WTC11 (cell line): ENCODE results near the gene C11orf21. TPM values are rescaled to one million over a fixed set of nuclear protein-coding genes. Genes with fewer than 3 reads are reported as not detected.

ENCODE experiments used
- ATAC-seq: fragments of 200-7000 bp; cut with Tn5 transposase; 2 replicates; pipeline ENCODE4 v1.10.0; 2021; ENCODE audit warnings: mild to moderate bottlenecking, moderate library complexity
- CTCF ChIA-PET: fragments of 300-600 bp; sonication (Branson Sonifier 250); formaldehyde crosslinking; loops from one replicate; lab custom pipeline; 2021; ENCODE audit warnings: antibody characterized with exemption; lab: Charles Lee
- POLR2A ChIA-PET: fragments of 350-600 bp; sonication (Branson Sonifier 250); formaldehyde crosslinking; loops from one replicate; lab custom pipeline; 2021; ENCODE audit warnings: antibody characterized with exemption; lab: Charles Lee
- DNase-seq: peaks from one replicate; pipeline ENCODE4 v3.0.0; 2021; ENCODE audit warnings: low spot score
- H3K27ac Mint-ChIP-seq: 2 replicates; pipeline ENCODE4 v1.8.0; 2021; ENCODE audit warnings: mixed read lengths
- H3K27me3 Mint-ChIP-seq: 2 replicates; pipeline ENCODE4 v1.8.0; 2021; ENCODE audit warnings: low read depth, mild to moderate bottlenecking, moderate library complexity, mixed read lengths
- H3K36me3 Mint-ChIP-seq: 2 replicates; pipeline ENCODE4 v1.8.0; 2021; ENCODE audit warnings: mixed read lengths
- H3K4me1 Mint-ChIP-seq: 2 replicates; pipeline ENCODE4 v1.8.0; 2022; ENCODE audit warnings: mixed read lengths
- H3K4me3 Mint-ChIP-seq: 2 replicates; pipeline ENCODE4 v1.8.0; 2021; ENCODE audit warnings: mild to moderate bottlenecking, moderate library complexity, mixed read lengths
- H3K9me3 Mint-ChIP-seq: 2 replicates; pipeline ENCODE4 v1.8.0; 2021; ENCODE audit warnings: mixed read lengths
- AFF4 ChIP-seq: sonication (generic); formaldehyde crosslinking; IDR thresholded peaks from 2 replicates; pipeline ENCODE4 v1.8.1; 2023; ENCODE audit warnings: mild to moderate bottlenecking, missing genetic modification reagents, borderline replicate concordance
- E2F1 ChIP-seq: sonication (generic); formaldehyde crosslinking; IDR thresholded peaks from 2 replicates; pipeline ENCODE4 v1.8.0; 2022; ENCODE audit warnings: mild to moderate bottlenecking, missing genetic modification reagents
- ERG ChIP-seq: fragments of 250-450 bp; sonication (Bioruptor Pico); IDR thresholded peaks from 2 replicates; pipeline ENCODE4 v1.8.0; 2021; ENCODE audit warnings: mild to moderate bottlenecking
- IRF2 ChIP-seq: sonication (generic); formaldehyde crosslinking; IDR thresholded peaks from 2 replicates; pipeline ENCODE4 v1.8.0; 2022; ENCODE audit warnings: low read depth, missing genetic modification reagents, borderline replicate concordance
- PRRX2 ChIP-seq: fragments of 250-450 bp; sonication (Bioruptor Pico); IDR thresholded peaks from 2 replicates; pipeline ENCODE4 v1.8.0; 2021; ENCODE audit warnings: mild to moderate bottlenecking
- TCF7 ChIP-seq: sonication (generic); formaldehyde crosslinking; IDR thresholded peaks from 2 replicates; pipeline ENCODE4 v1.8.0; 2022; ENCODE audit warnings: mild to moderate bottlenecking, low read depth, missing genetic modification reagents, moderate library complexity
- ZSCAN18 ChIP-seq: fragments of 250-450 bp; sonication (Bioruptor Pico); IDR thresholded peaks from 2 replicates; pipeline ENCODE4 v2.1.2; 2022; ENCODE audit warnings: mild to moderate bottlenecking, moderate library complexity
- total RNA-seq: library from RNA; stranded (reverse); gene quantifications from 3 replicates; pipeline ENCODE4 v1.2.3, GENCODE V29; 2021
- TF ChIP-seq, protein P1 (sequence below): sonication (generic); formaldehyde crosslinking; IDR thresholded peaks from 2 replicates; pipeline ENCODE4 v1.8.0; 2022; ENCODE audit warnings: missing genetic modification reagents
- TF ChIP-seq, protein P2 (sequence below): sonication (generic); formaldehyde crosslinking; IDR thresholded peaks from 2 replicates; pipeline ENCODE4 v1.8.1; 2023; ENCODE audit warnings: mild to moderate bottlenecking, missing genetic modification reagents

The C11orf21 gene
- total RNA-seq, 1 experiment from 2014 or later, result 0.24 TPM

GRCh38 chr11:2328021-2328420 lies 26.3 kb upstream of the C11orf21 start:
- H3K27me3 Mint-ChIP-seq, result peaks cover 32% of the 10 kb centered on the region
- DNase-seq, result no peak
- ATAC-seq, result no peak
- POLR2A ChIA-PET, result no interaction called here
- no peak for TF ChIP-seq IRF2
- TF ChIP-seq ZSCAN18 (CRISPR knock-in tag), result no peak
- TF ChIP-seq PRRX2 (CRISPR knock-in tag), result no peak
- TF ChIP-seq, protein P1, sequence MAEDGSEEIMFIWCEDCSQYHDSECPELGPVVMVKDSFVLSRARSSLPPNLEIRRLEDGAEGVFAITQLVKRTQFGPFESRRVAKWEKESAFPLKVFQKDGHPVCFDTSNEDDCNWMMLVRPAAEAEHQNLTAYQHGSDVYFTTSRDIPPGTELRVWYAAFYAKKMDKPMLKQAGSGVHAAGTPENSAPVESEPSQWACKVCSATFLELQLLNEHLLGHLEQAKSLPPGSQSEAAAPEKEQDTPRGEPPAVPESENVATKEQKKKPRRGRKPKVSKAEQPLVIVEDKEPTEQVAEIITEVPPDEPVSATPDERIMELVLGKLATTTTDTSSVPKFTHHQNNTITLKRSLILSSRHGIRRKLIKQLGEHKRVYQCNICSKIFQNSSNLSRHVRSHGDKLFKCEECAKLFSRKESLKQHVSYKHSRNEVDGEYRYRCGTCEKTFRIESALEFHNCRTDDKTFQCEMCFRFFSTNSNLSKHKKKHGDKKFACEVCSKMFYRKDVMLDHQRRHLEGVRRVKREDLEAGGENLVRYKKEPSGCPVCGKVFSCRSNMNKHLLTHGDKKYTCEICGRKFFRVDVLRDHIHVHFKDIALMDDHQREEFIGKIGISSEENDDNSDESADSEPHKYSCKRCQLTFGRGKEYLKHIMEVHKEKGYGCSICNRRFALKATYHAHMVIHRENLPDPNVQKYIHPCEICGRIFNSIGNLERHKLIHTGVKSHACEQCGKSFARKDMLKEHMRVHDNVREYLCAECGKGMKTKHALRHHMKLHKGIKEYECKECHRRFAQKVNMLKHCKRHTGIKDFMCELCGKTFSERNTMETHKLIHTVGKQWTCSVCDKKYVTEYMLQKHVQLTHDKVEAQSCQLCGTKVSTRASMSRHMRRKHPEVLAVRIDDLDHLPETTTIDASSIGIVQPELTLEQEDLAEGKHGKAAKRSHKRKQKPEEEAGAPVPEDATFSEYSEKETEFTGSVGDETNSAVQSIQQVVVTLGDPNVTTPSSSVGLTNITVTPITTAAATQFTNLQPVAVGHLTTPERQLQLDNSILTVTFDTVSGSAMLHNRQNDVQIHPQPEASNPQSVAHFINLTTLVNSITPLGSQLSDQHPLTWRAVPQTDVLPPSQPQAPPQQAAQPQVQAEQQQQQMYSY, result peak; percentile 50; the same call in 1 of the 2 replicates
- TF ChIP-seq E2F1 (CRISPR knock-in tag), result no peak
- peaks cover 22% of the 10 kb centered on the region for H3K9me3 Mint-ChIP-seq
- no peaks in the 10 kb centered on the region for H3K4me1 Mint-ChIP-seq
- H3K36me3 Mint-ChIP-seq, result peaks cover 20% of the 10 kb centered on the region
- H3K4me3 Mint-ChIP-seq, result no peak overlapping the region
- H3K27ac Mint-ChIP-seq, result no peak overlapping the region
- CTCF ChIA-PET, result interaction anchor here (1.6 kb wide), 1 partner anchor 92 kb away, joined by 4 read pairs; no protein-coding TSS in a partner anchor

DNA sequence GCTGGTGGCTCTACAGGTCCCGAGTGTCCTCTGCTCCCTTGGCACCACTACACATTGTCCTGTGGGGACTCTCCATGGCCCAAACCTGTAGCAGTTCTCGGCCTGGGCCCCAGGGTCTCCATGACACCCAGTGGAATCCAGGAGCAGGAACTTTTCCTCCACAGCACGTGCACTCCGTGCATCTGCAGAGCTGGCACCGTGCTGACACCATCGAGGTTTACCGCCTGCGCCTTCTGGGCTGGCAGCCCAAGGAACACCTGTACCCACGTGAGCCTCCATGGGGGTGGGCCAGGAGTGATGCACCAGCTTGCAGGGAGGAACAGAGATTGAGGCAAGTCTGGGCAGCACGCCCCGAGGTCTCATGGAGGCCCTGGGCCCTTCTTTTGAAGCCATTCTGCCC lies 25.3 kb upstream of the C11orf21 start:
- Mint-ChIP-seq H3K27ac (no peak overlapping the region), H3K4me3 (no peak overlapping the region), H3K9me3 (peaks cover 32% of the 10 kb centered on the region), H3K4me1 (no peaks in the 10 kb centered on the region)
- POLR2A ChIA-PET, result no interaction called here
- no peak for ATAC-seq
- TF ChIP-seq AFF4 (CRISPR knock-in tag), result no peak
- TF ChIP-seq ERG, result no peak
- TF ChIP-seq, protein P2, sequence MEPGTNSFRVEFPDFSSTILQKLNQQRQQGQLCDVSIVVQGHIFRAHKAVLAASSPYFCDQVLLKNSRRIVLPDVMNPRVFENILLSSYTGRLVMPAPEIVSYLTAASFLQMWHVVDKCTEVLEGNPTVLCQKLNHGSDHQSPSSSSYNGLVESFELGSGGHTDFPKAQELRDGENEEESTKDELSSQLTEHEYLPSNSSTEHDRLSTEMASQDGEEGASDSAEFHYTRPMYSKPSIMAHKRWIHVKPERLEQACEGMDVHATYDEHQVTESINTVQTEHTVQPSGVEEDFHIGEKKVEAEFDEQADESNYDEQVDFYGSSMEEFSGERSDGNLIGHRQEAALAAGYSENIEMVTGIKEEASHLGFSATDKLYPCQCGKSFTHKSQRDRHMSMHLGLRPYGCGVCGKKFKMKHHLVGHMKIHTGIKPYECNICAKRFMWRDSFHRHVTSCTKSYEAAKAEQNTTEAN (CRISPR knock-in tag), result no peak
- TF ChIP-seq TCF7 (CRISPR knock-in tag), result no peak
- TF ChIP-seq, all 79 proteins: peak for 0
- Mint-ChIP-seq H3K36me3 (peaks cover 20% of the 10 kb centered on the region), H3K27me3 (peaks cover 40% of the 10 kb centered on the region)
- no peak for DNase-seq
- CTCF ChIA-PET, result no interaction called here
